ENCODE measurements around the gene OIT3. TPM values are rescaled to one million over a fixed set of nuclear protein-coding genes. Genes with fewer than 3 reads are reported as not detected.

Gene OIT3
- total and polyA plus RNA-seq, 8 donors, result 0.05 to 2.0 (median 0.45) TPM; not detected in 3

DNA sequence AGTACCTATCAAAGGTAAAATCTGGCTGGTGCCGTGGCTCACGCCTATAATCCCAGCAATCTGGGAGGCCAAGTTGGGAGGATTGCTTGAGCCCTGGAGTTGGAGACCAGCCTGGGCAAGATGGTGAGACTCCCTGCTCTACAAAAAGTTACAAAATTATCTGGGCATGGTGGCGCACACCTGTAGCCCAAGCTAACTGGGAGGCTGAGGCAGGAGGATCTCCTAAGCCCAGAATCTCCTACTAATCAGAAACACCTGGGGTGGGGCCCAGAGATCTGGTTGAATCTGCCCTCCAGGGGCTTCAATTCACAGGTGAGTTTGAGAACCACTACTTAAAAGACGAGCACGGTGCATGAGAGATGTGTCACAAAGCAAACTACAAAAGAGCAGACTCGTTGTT lies 58.6 kb downstream of the OIT3 start:
- intact Hi-C loops (cut with DNase I; ENCODE audit: low total_unique reads), result no loop called here
- no peaks in the 10 kb centered on the region for H3K9me3 ChIP-seq
- no peak overlapping the region for H3K4me3 ChIP-seq
- H3K27me3 ChIP-seq, result peaks cover 0 to 5% (median 0%) of the 10 kb centered on the region in 3 donors
- no peaks in the 10 kb centered on the region for H3K4me1 ChIP-seq
- TF ChIP-seq POLR2A (IDR thresholded peaks at IDR 0.05) (no peak), EP300 (IDR thresholded peaks at IDR 0.05) (no peak)
- TF ChIP-seq, protein P1, sequence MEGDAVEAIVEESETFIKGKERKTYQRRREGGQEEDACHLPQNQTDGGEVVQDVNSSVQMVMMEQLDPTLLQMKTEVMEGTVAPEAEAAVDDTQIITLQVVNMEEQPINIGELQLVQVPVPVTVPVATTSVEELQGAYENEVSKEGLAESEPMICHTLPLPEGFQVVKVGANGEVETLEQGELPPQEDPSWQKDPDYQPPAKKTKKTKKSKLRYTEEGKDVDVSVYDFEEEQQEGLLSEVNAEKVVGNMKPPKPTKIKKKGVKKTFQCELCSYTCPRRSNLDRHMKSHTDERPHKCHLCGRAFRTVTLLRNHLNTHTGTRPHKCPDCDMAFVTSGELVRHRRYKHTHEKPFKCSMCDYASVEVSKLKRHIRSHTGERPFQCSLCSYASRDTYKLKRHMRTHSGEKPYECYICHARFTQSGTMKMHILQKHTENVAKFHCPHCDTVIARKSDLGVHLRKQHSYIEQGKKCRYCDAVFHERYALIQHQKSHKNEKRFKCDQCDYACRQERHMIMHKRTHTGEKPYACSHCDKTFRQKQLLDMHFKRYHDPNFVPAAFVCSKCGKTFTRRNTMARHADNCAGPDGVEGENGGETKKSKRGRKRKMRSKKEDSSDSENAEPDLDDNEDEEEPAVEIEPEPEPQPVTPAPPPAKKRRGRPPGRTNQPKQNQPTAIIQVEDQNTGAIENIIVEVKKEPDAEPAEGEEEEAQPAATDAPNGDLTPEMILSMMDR (IDR thresholded peaks at IDR 0.05), result no peak
- H3K36me3 ChIP-seq, result no peaks in the 10 kb centered on the region
- no peak for DNase-seq
- 70 to 80% (median 77%) methylated on average over 6 of the region's 6 CpGs for WGBS, 5 donors
- H3K27ac ChIP-seq, result no peak overlapping the region

DNA sequence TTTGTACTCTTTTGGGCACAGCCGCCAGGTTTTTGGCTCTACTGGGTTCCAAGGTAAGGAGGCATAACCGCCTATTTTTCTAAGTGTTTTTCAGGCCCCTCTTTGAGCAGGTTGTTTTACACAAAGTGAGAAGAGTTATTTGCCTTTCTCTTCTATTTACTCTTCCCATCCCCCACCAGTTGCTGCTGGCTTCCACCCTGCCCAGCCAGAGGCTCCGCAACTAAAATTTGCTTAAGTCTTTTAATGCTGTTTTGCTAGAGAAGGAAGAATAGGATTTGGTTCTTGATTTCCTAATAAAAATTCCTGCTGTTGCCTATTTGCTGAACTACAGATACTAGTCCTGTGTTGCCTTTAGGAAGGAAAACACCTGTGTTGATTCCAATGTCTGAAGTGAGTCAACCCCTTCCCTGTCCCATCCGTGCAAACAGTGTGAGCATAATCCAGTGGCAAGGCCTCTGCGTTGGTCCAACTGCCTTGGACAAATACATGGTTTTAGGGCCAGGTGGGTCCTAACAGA lies 59.2 kb downstream of the OIT3 start:
- H3K27ac ChIP-seq, result no peak overlapping the region
- intact Hi-C loops (cut with DNase I; ENCODE audit: low total_unique reads), result no loop called here

DNA sequence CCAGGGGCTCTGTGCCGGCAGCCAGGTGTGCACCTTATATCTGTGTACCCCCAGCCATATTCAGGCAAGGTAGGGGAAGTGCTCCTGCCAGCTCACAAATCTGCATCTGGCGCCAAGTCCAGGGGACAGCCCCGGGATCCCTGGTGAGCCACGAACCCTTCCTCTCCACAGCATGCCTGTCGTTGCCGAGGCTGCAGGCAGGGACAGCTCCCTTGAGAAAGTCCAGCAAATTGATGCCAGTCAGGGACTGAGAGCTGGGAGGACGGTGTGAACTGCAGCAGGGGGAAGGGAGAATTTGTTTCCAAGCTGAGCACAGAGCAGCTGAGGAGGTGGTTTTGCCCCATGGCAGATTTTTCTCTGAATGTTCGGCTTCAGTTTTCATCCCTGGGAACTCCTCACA lies 60.1 kb downstream of the OIT3 start:
- DNase-seq, result peak in 1 of 2 donors; percentile 12
- Histone ChIP-seq H3K36me3 (no peaks in the 10 kb centered on the region), H3K27me3 (peaks cover 0 to 5% (median 0%) of the 10 kb centered on the region in 3 donors), H3K4me3 (no peak overlapping the region), H3K4me1 (no peaks in the 10 kb centered on the region), H3K27ac (no peak overlapping the region), H3K9me3 (no peaks in the 10 kb centered on the region)
- TF ChIP-seq EP300 (IDR thresholded peaks at IDR 0.05), result no peak
- TF ChIP-seq, protein P1 (IDR thresholded peaks at IDR 0.05), result no peak
- no peak for TF ChIP-seq POLR2A (IDR thresholded peaks at IDR 0.05)
- TF ChIP-seq POLR2AphosphoS5 (IDR thresholded peaks at IDR 0.05), result no peak
- intact Hi-C loops (cut with DNase I; ENCODE audit: low total_unique reads), result no loop called here
- whole genome bisulfite sequencing, 5 donors, result 55 to 72% (median 61%) methylated on average over 5 to 8 of the region's 8 CpGs

More for the DNA sequence above, 59.2 kb downstream of the OIT3 start:
- WGBS, 5 donors, result 50 to 67% (median 52%) methylated on average over 5 of the region's 5 CpGs
- no peak overlapping the region for H3K4me3 ChIP-seq
- peak in 1 of 2 donors; percentile 53 for DNase-seq
- peaks cover 0 to 5% (median 0%) of the 10 kb centered on the region in 3 donors for H3K27me3 ChIP-seq
- no peaks in the 10 kb centered on the region for H3K36me3 ChIP-seq
- TF ChIP-seq POLR2A (IDR thresholded peaks at IDR 0.05) (no peak), EP300 (IDR thresholded peaks at IDR 0.05) (no peak), POLR2AphosphoS5 (IDR thresholded peaks at IDR 0.05) (no peak)
- TF ChIP-seq, protein P1 (IDR thresholded peaks at IDR 0.05), result no peak
- no peaks in the 10 kb centered on the region for H3K9me3 ChIP-seq
- H3K4me1 ChIP-seq, result no peaks in the 10 kb centered on the region

DNA sequence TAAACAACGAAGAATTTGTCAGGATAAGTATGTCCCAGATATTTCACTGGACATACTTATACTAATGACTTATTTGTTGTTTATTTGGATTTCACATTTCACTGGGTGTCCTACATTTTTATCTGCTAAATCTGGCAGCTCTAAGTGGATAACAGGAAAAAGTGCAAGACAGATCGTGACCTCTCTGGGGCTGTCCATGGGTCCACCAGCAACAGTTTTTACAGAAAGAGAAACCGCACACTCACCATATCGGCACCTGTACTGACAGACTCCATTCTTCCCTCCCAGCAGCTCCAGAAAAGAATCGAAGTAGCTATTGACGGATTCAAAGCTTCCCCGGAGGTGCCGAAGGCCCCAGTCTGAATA lies 60.7 kb downstream of the OIT3 start:
- intact Hi-C loops (cut with DNase I; ENCODE audit: low total_unique reads), result no loop called here
- TF ChIP-seq EP300 (IDR thresholded peaks at IDR 0.05) (no peak), POLR2AphosphoS5 (IDR thresholded peaks at IDR 0.05) (no peak), POLR2A (IDR thresholded peaks at IDR 0.05) (no peak)
- peaks cover 0 to 5% (median 0%) of the 10 kb centered on the region in 3 donors for H3K27me3 ChIP-seq
- no peaks in the 10 kb centered on the region for H3K9me3 ChIP-seq
- H3K4me3 ChIP-seq, result no peak overlapping the region
- no peaks in the 10 kb centered on the region for H3K36me3 ChIP-seq
- H3K27ac ChIP-seq, result no peak overlapping the region
- no peaks in the 10 kb centered on the region for H3K4me1 ChIP-seq
- WGBS, 5 donors, result 76 to 85% (median 80%) methylated on average over 8 of the region's 8 CpGs
- no peak for DNase-seq
